Left ventricle myocardium inferior (tissue), 1 donor: ENCODE measurements around the gene EPHA7. TPM values are rescaled to one million over a fixed set of nuclear protein-coding genes. Genes with fewer than 3 reads are reported as not detected.

Source experiments
- DNase-seq: peaks from one replicate; pipeline ENCODE4 v3.0.0-alpha.2; 2020
- H3K27ac ChIP-seq: fragments of 200-600 bp; replicated peaks from 2 replicates; pipeline ENCODE4 v1.8.0; 2021
- H3K27me3 ChIP-seq: fragments of 200-600 bp; 2 replicates; pipeline ENCODE4 v1.8.0; 2021; ENCODE audit warnings: low read depth
- H3K36me3 ChIP-seq: fragments of 200-600 bp; 2 replicates; pipeline ENCODE4 v1.8.0; 2021
- H3K4me1 ChIP-seq: fragments of 200-600 bp; 2 replicates; pipeline ENCODE4 v1.8.0; 2021
- H3K4me3 ChIP-seq: fragments of 200-600 bp; 2 replicates; pipeline ENCODE4 v1.8.0; 2021; ENCODE audit warnings: mild to moderate bottlenecking, moderate library complexity
- H3K9me3 ChIP-seq: fragments of 200-600 bp; replicated peaks from 2 replicates; pipeline ENCODE4 v1.8.0; 2021
- intact Hi-C: fragments of 100-400 bp; cut with micrococcal nuclease; formaldehyde crosslinking; loops from one replicate; pipeline ENCODE4 v1.11.0; 2022
- total RNA-seq: library from RNA; stranded (reverse); fragmentation: NEBNext Ultra II Directional; extraction: Animal tissue kit (Norgen Biotek cat#: 25700); gene quantifications from one replicate; pipeline ENCODE4 v1.2.1, GENCODE V29; 2021
- TF ChIP-seq, protein P1 (sequence below): fragments of 200-600 bp; IDR thresholded peaks from 2 replicates; pipeline ENCODE4 v1.8.0; 2021; ENCODE audit warnings: antibody characterized with exemption, mild to moderate bottlenecking, borderline replicate concordance
- donor health status: DM: no; HTN: yes; CAD: no; lungs with severe emphysema.

The EPHA7 gene
- total RNA-seq, 1 donor from 2014 or later: 12.5 TPM

- H3K4me3 ChIP-seq: no peak overlapping the region
- DNase-seq: no peak
- peaks cover 6% of the 10 kb centered on the region for H3K4me1 ChIP-seq
- no peaks in the 10 kb centered on the region for H3K36me3 ChIP-seq
- intact Hi-C loops: no loop called here
- H3K9me3 ChIP-seq: no peaks in the 10 kb centered on the region
- H3K27me3 ChIP-seq: no peaks in the 10 kb centered on the region
- TF ChIP-seq, protein P1, sequence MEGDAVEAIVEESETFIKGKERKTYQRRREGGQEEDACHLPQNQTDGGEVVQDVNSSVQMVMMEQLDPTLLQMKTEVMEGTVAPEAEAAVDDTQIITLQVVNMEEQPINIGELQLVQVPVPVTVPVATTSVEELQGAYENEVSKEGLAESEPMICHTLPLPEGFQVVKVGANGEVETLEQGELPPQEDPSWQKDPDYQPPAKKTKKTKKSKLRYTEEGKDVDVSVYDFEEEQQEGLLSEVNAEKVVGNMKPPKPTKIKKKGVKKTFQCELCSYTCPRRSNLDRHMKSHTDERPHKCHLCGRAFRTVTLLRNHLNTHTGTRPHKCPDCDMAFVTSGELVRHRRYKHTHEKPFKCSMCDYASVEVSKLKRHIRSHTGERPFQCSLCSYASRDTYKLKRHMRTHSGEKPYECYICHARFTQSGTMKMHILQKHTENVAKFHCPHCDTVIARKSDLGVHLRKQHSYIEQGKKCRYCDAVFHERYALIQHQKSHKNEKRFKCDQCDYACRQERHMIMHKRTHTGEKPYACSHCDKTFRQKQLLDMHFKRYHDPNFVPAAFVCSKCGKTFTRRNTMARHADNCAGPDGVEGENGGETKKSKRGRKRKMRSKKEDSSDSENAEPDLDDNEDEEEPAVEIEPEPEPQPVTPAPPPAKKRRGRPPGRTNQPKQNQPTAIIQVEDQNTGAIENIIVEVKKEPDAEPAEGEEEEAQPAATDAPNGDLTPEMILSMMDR: no peak
- no peak overlapping the region for H3K27ac ChIP-seq
Observed at GRCh38 chr6:93393554-93394074, 25.7 kb downstream of the EPHA7 start.

DNA sequence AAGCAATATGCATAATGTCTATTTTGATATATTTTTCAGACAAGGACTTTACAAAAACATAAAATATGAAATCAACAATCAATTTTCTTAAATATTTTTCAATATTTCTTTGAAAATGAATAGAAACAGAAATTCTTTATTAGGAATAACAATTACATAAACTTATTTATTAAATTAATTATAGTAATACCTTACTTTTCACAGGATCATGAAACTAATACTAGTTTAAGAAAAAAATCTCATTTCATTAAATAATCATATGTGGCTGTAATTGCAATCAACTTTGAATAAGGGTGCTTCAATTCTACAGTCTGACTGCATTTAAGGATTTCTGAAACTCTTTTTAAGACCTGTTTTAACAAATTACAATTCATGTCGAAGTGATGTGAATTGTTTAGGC, 26.6 kb downstream of the EPHA7 start:
- no peaks in the 10 kb centered on the region for H3K27me3 ChIP-seq
- intact Hi-C loops: no loop called here
- TF ChIP-seq, protein P1: no peak
- no peak for DNase-seq
- no peaks in the 10 kb centered on the region for H3K9me3 ChIP-seq
- H3K36me3 ChIP-seq: no peaks in the 10 kb centered on the region
- H3K27ac ChIP-seq: no peak overlapping the region
- H3K4me1 ChIP-seq: peaks cover 6% of the 10 kb centered on the region
- no peak overlapping the region for H3K4me3 ChIP-seq

- H3K4me3 ChIP-seq: no peak overlapping the region
- no peak overlapping the region for H3K27ac ChIP-seq
- no peak for DNase-seq
- no peaks in the 10 kb centered on the region for H3K27me3 ChIP-seq
- intact Hi-C loops: no loop called here
- H3K9me3 ChIP-seq: no peaks in the 10 kb centered on the region
- TF ChIP-seq, protein P1: no peak
- peaks cover 6% of the 10 kb centered on the region for H3K4me1 ChIP-seq
- H3K36me3 ChIP-seq: no peaks in the 10 kb centered on the region
Observed at GRCh38 chr6:93391965-93392364, 27.4 kb downstream of the EPHA7 start.

GRCh38 chr6:93389192-93389591, 30.2 kb downstream of the EPHA7 start:
- H3K36me3 ChIP-seq: no peaks in the 10 kb centered on the region
- H3K4me3 ChIP-seq: peak overlapping the region; percentile 42
- no peak overlapping the region for H3K27ac ChIP-seq
- no peak for DNase-seq
- intact Hi-C loops: no loop called here
- TF ChIP-seq, protein P1: no peak
- no peaks in the 10 kb centered on the region for H3K27me3 ChIP-seq
- H3K4me1 ChIP-seq: no peaks in the 10 kb centered on the region
- no peaks in the 10 kb centered on the region for H3K9me3 ChIP-seq

DNA sequence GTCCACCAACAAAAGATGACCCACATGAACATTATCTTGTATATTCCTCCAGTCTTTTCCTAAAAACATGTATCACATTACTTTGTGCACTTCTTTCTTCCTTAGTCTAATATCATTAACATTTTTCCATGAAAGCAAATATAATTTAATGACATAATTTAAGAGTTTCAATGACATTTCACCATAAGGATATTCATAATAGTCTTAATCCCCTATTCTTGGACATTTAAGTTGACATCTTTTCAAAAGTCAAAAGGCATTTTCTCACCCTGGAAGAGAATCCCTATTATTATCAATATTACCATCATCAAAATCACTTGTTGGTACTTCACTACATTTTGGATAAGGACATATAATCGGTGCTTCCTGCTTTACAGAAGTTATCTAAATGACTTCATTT, 31.3 kb downstream of the EPHA7 start:
- H3K27ac ChIP-seq: no peak overlapping the region
- no peaks in the 10 kb centered on the region for H3K9me3 ChIP-seq
- no peaks in the 10 kb centered on the region for H3K36me3 ChIP-seq
- H3K4me3 ChIP-seq: no peak overlapping the region
- no peak for DNase-seq
- H3K27me3 ChIP-seq: no peaks in the 10 kb centered on the region
- no peaks in the 10 kb centered on the region for H3K4me1 ChIP-seq
- intact Hi-C loops: no loop called here
- TF ChIP-seq, protein P1: no peak
